Nephron progenitor cell (in vitro differentiated cells): ENCODE results near the gene EIF3L.
A peak's percentile ranks its signal among the peaks of the same experiment; 100 is the strongest.

Source experiments
- DNase-seq: peaks from one replicate; pipeline ENCODE4 v3.0.0; 2021
- H3K27ac Mint-ChIP-seq: 2 replicates; pipeline ENCODE4 v1.8.0; 2021; ENCODE audit warnings: mild to moderate bottlenecking, moderate library complexity, mixed read lengths
- H3K27me3 Mint-ChIP-seq: 2 replicates; pipeline ENCODE4 v1.8.0; 2021; ENCODE audit warnings: mild to moderate bottlenecking, low read depth, mixed read lengths; ENCODE audit not compliant: poor library complexity
- H3K36me3 Mint-ChIP-seq: 2 replicates; pipeline ENCODE4 v1.8.0; 2021; ENCODE audit warnings: low read depth, mixed read lengths
- H3K4me1 Mint-ChIP-seq: 2 replicates; pipeline ENCODE4 v1.8.0; 2021; ENCODE audit warnings: mixed read lengths
- H3K4me3 Mint-ChIP-seq: 2 replicates; pipeline ENCODE4 v1.8.0; 2021; ENCODE audit warnings: mild to moderate bottlenecking, moderate library complexity, mixed read lengths
- H3K9me3 Mint-ChIP-seq: 2 replicates; pipeline ENCODE4 v1.8.0; 2021; ENCODE audit warnings: mild to moderate bottlenecking, moderate library complexity, mixed read lengths
- CTCF ChIP-seq: fragments of 200-600 bp; sonication (generic); IDR thresholded peaks from 2 replicates; pipeline ENCODE4 v1.5.0; 2021; ENCODE audit warnings: antibody characterized with exemption

Gene EIF3L

GRCh38 chr22:37803639-37804351 lies 45.4 kb upstream of the EIF3L start:
- Mint-ChIP-seq H3K27ac (peak overlapping the region; percentile 80), H3K4me1 (peaks cover 40% of the 10 kb centered on the region), H3K4me3 (peak overlapping the region; percentile 82), H3K27me3 (peaks cover 26% of the 10 kb centered on the region), H3K36me3 (no peaks in the 10 kb centered on the region), H3K9me3 (peaks cover 3% of the 10 kb centered on the region)
- no peak for TF ChIP-seq CTCF
- DNase-seq, result no peak

- H3K4me1 Mint-ChIP-seq, result peaks cover 46% of the 10 kb centered on the region
- no peak for TF ChIP-seq CTCF
- H3K27ac Mint-ChIP-seq, result no peak overlapping the region
- peaks cover 26% of the 10 kb centered on the region for H3K27me3 Mint-ChIP-seq
- H3K4me3 Mint-ChIP-seq, result peak overlapping the region; percentile 82
- DNase-seq, result no peak
- peaks cover 6% of the 10 kb centered on the region for H3K36me3 Mint-ChIP-seq
- peaks cover 3% of the 10 kb centered on the region for H3K9me3 Mint-ChIP-seq
Observed at GRCh38 chr22:37804352-37804880, 44.8 kb upstream of the EIF3L start.

GRCh38 chr22:37804881-37805809 lies 44.1 kb upstream of the EIF3L start:
- peak; percentile 92 for DNase-seq

GRCh38 chr22:37805810-37806277 lies 43.4 kb upstream of the EIF3L start:
- Mint-ChIP-seq H3K36me3 (peaks cover 6% of the 10 kb centered on the region), H3K27me3 (peaks cover 19% of the 10 kb centered on the region), H3K9me3 (no peaks in the 10 kb centered on the region), H3K4me1 (peaks cover 52% of the 10 kb centered on the region), H3K27ac (peak overlapping the region; percentile 83), H3K4me3 (peak overlapping the region; percentile 98)
- DNase-seq, result no peak
- TF ChIP-seq CTCF, result no peak

More at GRCh38 chr22:37804881-37805809, 44.1 kb upstream of the EIF3L start:
- Mint-ChIP-seq H3K27ac (peak overlapping the region; percentile 83), H3K27me3 (peaks cover 26% of the 10 kb centered on the region), H3K9me3 (peaks cover 3% of the 10 kb centered on the region), H3K4me3 (peak overlapping the region; percentile 98), H3K36me3 (peaks cover 6% of the 10 kb centered on the region), H3K4me1 (peaks cover 52% of the 10 kb centered on the region)
- TF ChIP-seq CTCF, result no peak

- DNase-seq, result peak; percentile 39
- peak overlapping the region; percentile 98 for H3K4me3 Mint-ChIP-seq
- peaks cover 14% of the 10 kb centered on the region for H3K27me3 Mint-ChIP-seq
- H3K27ac Mint-ChIP-seq, result peak overlapping the region; percentile 85
- H3K4me1 Mint-ChIP-seq, result peaks cover 52% of the 10 kb centered on the region
- H3K36me3 Mint-ChIP-seq, result peaks cover 6% of the 10 kb centered on the region
- no peak for TF ChIP-seq CTCF
- no peaks in the 10 kb centered on the region for H3K9me3 Mint-ChIP-seq
Observed at GRCh38 chr22:37806409-37807333, 42.5 kb upstream of the EIF3L start.
